GM23338 (cell line): ENCODE results near the gene POTEJ.
"Not testable (repeated sequence)": the region's sequence is repeated elsewhere in the genome, so short reads cannot be mapped to it uniquely, and the experiment has no call there.

Experiments used
- EZH2 ChIP-seq: fragments of 200-600 bp; sonication (generic); IDR thresholded peaks from one replicate; pipeline ENCODE4 v1.8.0; 2017; ENCODE audit warnings: antibody characterized with exemption, mild to moderate bottlenecking, low read depth; ENCODE audit not compliant: unreplicated experiment
- EZH2phosphoT487 ChIP-seq: fragments of 200-600 bp; sonication (generic); IDR thresholded peaks from one replicate; pipeline ENCODE4 v1.8.1; 2018; ENCODE audit warnings: antibody characterized with exemption; ENCODE audit not compliant: unreplicated experiment
- POLR2AphosphoS5 ChIP-seq: IDR thresholded peaks from 2 replicates; pipeline ENCODE4 v1.6.1; 2016; ENCODE audit warnings: antibody characterized with exemption, low read depth
- ZNF114 ChIP-seq: fragments of 250-450 bp; sonication (Bioruptor Pico); IDR thresholded peaks from 2 replicates; pipeline ENCODE4 v1.5.0; 2020; ENCODE audit warnings: mild to moderate bottlenecking, moderate library complexity
- TF ChIP-seq, protein P1 (sequence below), 2 experiments: fragments of 200-600 bp in 1 of 2; sonication (generic) in 1 of 2; conservative IDR thresholded peaks; 2 replicates each; pipeline versions ENCODE4 v1.5.1 to v1.6.1; 2016 to 2017; ENCODE audit warnings: antibody characterized with exemption in 2 of 2, low read depth in 2 of 2, mild to moderate bottlenecking in 2 of 2, moderate library complexity in 1 of 2

GRCh38 chr2:130649285-130649684 lies 38.0 kb downstream of the POTEJ start:
- TF ChIP-seq, protein P1, sequence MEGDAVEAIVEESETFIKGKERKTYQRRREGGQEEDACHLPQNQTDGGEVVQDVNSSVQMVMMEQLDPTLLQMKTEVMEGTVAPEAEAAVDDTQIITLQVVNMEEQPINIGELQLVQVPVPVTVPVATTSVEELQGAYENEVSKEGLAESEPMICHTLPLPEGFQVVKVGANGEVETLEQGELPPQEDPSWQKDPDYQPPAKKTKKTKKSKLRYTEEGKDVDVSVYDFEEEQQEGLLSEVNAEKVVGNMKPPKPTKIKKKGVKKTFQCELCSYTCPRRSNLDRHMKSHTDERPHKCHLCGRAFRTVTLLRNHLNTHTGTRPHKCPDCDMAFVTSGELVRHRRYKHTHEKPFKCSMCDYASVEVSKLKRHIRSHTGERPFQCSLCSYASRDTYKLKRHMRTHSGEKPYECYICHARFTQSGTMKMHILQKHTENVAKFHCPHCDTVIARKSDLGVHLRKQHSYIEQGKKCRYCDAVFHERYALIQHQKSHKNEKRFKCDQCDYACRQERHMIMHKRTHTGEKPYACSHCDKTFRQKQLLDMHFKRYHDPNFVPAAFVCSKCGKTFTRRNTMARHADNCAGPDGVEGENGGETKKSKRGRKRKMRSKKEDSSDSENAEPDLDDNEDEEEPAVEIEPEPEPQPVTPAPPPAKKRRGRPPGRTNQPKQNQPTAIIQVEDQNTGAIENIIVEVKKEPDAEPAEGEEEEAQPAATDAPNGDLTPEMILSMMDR (conservative IDR thresholded peaks at IDR 0.05; ENCODE audit: low read depth in 2 of 2): not testable (repeated sequence)
- TF ChIP-seq POLR2AphosphoS5; EZH2phosphoT487; EZH2; ZNF114 (CRISPR knock-in tag): not testable (repeated sequence)
